ENCODE measurements around the gene RAC3. TPM values are rescaled to one million over a fixed set of nuclear protein-coding genes. Genes with fewer than 3 reads are reported as not detected.
A peak's percentile ranks its signal among the peaks of the same experiment; 100 is the strongest.

The RAC3 gene
- total RNA-seq, 3 donors from 2014 or later (not counting 1 experiment from before 2014, with no cell fraction given): 0.61 to 2.2 (median 2.1) TPM

- H3K4me1 Mint-ChIP-seq: peaks cover 7 to 39% of the 10 kb centered on the region in 2 donors
- TF ChIP-seq CTCF (IDR thresholded peaks at IDR 0.05): no peak
- Histone ChIP-seq H3K27me3 (ENCODE audit: control insufficient read depth, insufficient read depth, low read length) (peaks cover 4% of the 10 kb centered on the region), H3K27ac (ENCODE audit: low read length) (no peak overlapping the region), H3K9me3 (ENCODE audit: control insufficient read depth, insufficient read depth, low read length) (no peaks in the 10 kb centered on the region), H3K4me1 (ENCODE audit: control insufficient read depth, insufficient read depth, low read length) (peaks cover 33% of the 10 kb centered on the region), H3K4me3 (ENCODE audit: low read length) (no peak overlapping the region), H3K36me3 (ENCODE audit: control insufficient read depth, insufficient read depth, low read length) (no peaks in the 10 kb centered on the region)
- intact Hi-C loops (cut with micrococcal nuclease): no loop called here
- H3K27me3 Mint-ChIP-seq (ENCODE audit: low read depth in 2 of 2): peaks cover 0 to 3% of the 10 kb centered on the region in 2 donors
- H3K36me3 Mint-ChIP-seq: no peaks in the 10 kb centered on the region
- ATAC-seq: no peak
- no peaks in the 10 kb centered on the region for H3K9me3 Mint-ChIP-seq
- H3K4me3 Mint-ChIP-seq: no peak overlapping the region
- WGBS (ENCODE audit: insufficient coverage): 98% methylated on average over 17 of the region's 17 CpGs
- no peak for DNase-seq
- no peak overlapping the region for H3K27ac Mint-ChIP-seq
Observed at GRCh38 chr17:82024859-82025258, 6.6 kb upstream of the RAC3 start.

GRCh38 chr17:82025401-82026107 is 5.9 kb upstream of the RAC3 start:
- H3K4me3 ChIP-seq (ENCODE audit: low read length): no peak overlapping the region
- H3K9me3 ChIP-seq (ENCODE audit: control insufficient read depth, insufficient read depth, low read length): no peaks in the 10 kb centered on the region
- intact Hi-C loops (cut with micrococcal nuclease): no loop called here
- Mint-ChIP-seq H3K4me1 (peaks cover 7 to 37% of the 10 kb centered on the region in 2 donors), H3K36me3 (no peaks in the 10 kb centered on the region), H3K27ac (no peak overlapping the region), H3K9me3 (no peaks in the 10 kb centered on the region), H3K27me3 (ENCODE audit: low read depth in 2 of 2) (peaks cover 0 to 6% of the 10 kb centered on the region in 2 donors), H3K4me3 (no peak overlapping the region)
- H3K4me1 ChIP-seq (ENCODE audit: control insufficient read depth, insufficient read depth, low read length): peaks cover 40% of the 10 kb centered on the region
- no peak overlapping the region for H3K27ac ChIP-seq (ENCODE audit: low read length)
- no peak for TF ChIP-seq CTCF (IDR thresholded peaks at IDR 0.05)
- DNase-seq: no peak
- H3K27me3 ChIP-seq (ENCODE audit: control insufficient read depth, insufficient read depth, low read length): peaks cover 4% of the 10 kb centered on the region
- H3K36me3 ChIP-seq (ENCODE audit: control insufficient read depth, insufficient read depth, low read length): no peaks in the 10 kb centered on the region
- no peak for ATAC-seq
- 97% methylated on average over 25 of the region's 25 CpGs for WGBS (ENCODE audit: insufficient coverage)

- no peaks in the 10 kb centered on the region for H3K9me3 ChIP-seq (ENCODE audit: control insufficient read depth, insufficient read depth, low read length)
- H3K27me3 ChIP-seq (ENCODE audit: control insufficient read depth, insufficient read depth, low read length): peaks cover 6% of the 10 kb centered on the region
- H3K36me3 ChIP-seq (ENCODE audit: control insufficient read depth, insufficient read depth, low read length): no peaks in the 10 kb centered on the region
- no peaks in the 10 kb centered on the region for H3K36me3 Mint-ChIP-seq
- 97% methylated on average over 13 of the region's 13 CpGs for WGBS (ENCODE audit: insufficient coverage)
- intact Hi-C loops (cut with micrococcal nuclease): no loop called here
- no peak for TF ChIP-seq CTCF (IDR thresholded peaks at IDR 0.05)
- H3K27ac ChIP-seq (ENCODE audit: low read length): no peak overlapping the region
- DNase-seq (no peak), ATAC-seq (no peak)
- H3K27ac Mint-ChIP-seq: no peak overlapping the region
- H3K4me3 Mint-ChIP-seq: no peak overlapping the region
- H3K9me3 Mint-ChIP-seq: no peaks in the 10 kb centered on the region
- peaks cover 7 to 20% of the 10 kb centered on the region in 2 donors for H3K4me1 Mint-ChIP-seq
- peaks cover 36% of the 10 kb centered on the region for H3K4me1 ChIP-seq (ENCODE audit: control insufficient read depth, insufficient read depth, low read length)
- H3K4me3 ChIP-seq (ENCODE audit: low read length): no peak overlapping the region
- H3K27me3 Mint-ChIP-seq (ENCODE audit: low read depth in 2 of 2): peaks cover 0 to 6% of the 10 kb centered on the region in 2 donors
Observed at GRCh38 chr17:82028246-82028645, 3.2 kb upstream of the RAC3 start.

GRCh38 chr17:82028966-82029365 is 2.5 kb upstream of the RAC3 start:
- Histone ChIP-seq H3K27ac (ENCODE audit: low read length) (no peak overlapping the region), H3K36me3 (ENCODE audit: control insufficient read depth, insufficient read depth, low read length) (no peaks in the 10 kb centered on the region), H3K9me3 (ENCODE audit: control insufficient read depth, insufficient read depth, low read length) (no peaks in the 10 kb centered on the region), H3K4me1 (ENCODE audit: control insufficient read depth, insufficient read depth, low read length) (peaks cover 31% of the 10 kb centered on the region), H3K4me3 (ENCODE audit: low read length) (no peak overlapping the region), H3K27me3 (ENCODE audit: control insufficient read depth, insufficient read depth, low read length) (peaks cover 6% of the 10 kb centered on the region)
- Mint-ChIP-seq H3K9me3 (no peaks in the 10 kb centered on the region), H3K4me3 (peak overlapping the region; percentile 65), H3K4me1 (peaks cover 2 to 15% of the 10 kb centered on the region in 2 donors), H3K27me3 (ENCODE audit: low read depth in 2 of 2) (peaks cover 0 to 6% of the 10 kb centered on the region in 2 donors), H3K27ac (no peak overlapping the region), H3K36me3 (no peaks in the 10 kb centered on the region)
- no peak for TF ChIP-seq CTCF (IDR thresholded peaks at IDR 0.05)
- DNase-seq (no peak), ATAC-seq (no peak)
- intact Hi-C loops (cut with micrococcal nuclease): no loop called here
- WGBS (ENCODE audit: insufficient coverage): 97% methylated on average over 9 of the region's 9 CpGs
